GM19043 (cell line): ENCODE data around the gene PKD1L1.
A peak's percentile ranks its signal among the peaks of the same experiment; 100 is the strongest.
"Not testable (repeated sequence)": the region's sequence is repeated elsewhere in the genome, so short reads cannot be mapped to it uniquely, and the experiment has no call there.

Experiments used
- ATAC-seq: cut with Tn5 transposase; IDR thresholded peaks from one replicate; pipeline ENCODE4 v1.9.1; 2021; ENCODE audit warnings: low read depth; ENCODE audit not compliant: unreplicated experiment

PKD1L1 gene

GRCh38 chr7:47957156-47957555 is 8.9 kb upstream of the PKD1L1 start:
- no peak for ATAC-seq

DNA sequence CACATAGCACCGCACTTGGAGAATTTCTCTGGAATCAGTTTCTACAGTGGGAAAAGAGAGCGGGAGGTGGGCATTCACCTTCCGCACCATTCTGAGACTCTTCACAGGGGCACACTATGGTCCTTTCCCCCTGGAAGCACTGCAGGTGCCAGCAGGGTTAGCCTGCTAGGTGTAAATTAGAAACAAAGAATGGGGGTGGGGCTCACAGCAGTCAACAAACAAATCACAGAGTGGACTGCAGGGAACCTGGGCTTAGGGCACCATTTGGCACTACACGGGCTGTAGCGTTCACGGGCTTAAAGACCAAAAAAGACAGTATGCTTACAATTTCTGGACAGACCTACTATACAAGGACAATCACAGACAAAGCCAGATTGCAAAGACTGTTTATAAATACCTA is 8.0 kb upstream of the PKD1L1 start:
- ATAC-seq = no peak

DNA sequence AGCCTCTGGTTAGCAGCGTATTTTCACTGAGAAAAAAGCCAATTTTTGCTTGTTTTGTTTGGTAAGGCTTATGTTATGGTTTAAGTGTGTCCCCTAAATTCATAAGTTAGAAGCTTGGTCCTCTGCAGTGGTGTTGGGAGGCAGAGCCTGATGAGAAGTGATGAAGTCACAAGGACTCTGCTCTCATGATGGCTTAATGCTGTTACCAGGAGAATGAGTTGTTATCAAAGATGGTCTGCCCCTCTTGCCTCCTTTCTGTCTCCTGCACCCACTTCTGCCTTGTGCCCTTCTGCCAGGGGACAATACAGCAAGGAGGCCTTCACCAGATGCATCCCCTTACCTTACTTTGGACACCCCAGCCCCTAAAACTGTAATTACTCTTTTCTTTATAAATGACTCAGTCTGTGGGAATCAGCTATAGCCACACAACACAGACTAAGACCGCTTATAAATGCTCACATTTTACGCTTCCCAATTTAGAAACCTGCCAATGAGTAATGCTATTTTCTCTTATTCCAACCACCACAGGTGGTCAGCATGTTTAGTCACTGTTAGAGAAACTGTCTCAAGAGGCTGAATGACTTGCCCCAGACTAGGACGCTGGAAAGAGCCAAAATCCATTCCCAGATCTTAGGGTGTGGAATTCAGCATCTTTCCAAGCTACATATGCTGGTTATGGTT is 6.1 kb upstream of the PKD1L1 start:
- ATAC-seq = no peak

DNA sequence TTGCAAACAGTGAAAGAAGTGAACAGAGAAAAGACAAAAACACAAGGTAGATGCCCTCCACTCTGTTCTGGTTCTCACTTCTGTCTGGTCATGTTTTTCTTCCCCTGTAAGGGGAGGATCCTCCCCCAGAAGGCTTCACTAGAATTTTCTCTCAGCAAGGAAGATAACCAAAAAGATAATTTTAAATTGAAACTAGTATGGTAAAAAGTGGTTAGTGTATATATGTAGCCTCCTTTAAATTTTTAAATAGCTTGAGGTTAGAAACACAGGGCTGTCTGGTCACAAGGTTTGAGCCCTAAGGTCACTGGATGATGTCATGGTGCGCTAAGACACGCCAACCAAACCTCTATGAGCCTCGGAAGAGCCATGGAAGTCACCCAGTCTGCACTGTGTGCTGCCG is 5.6 kb upstream of the PKD1L1 start:
- ATAC-seq = peak; percentile 42

DNA sequence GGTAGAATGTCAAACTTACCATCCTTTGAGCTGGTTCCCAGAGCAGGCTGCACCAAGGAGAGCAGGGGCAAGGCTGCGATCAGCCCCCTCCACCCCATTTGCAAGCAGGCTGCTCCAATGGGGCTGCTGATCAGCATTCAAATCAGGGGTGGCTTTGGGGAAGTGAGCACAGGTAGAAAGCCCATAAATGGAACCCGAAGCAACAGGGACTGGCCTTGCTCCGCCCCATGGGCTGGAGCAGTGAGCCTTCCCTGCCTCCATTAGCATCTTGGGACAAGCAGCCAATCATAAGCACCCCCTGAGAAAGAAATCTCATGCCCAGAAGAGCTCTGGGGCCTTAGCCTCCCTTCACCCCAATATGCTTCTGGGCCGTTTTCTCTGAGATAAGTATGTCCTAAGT is 4.0 kb upstream of the PKD1L1 start:
- ATAC-seq = no peak

DNA sequence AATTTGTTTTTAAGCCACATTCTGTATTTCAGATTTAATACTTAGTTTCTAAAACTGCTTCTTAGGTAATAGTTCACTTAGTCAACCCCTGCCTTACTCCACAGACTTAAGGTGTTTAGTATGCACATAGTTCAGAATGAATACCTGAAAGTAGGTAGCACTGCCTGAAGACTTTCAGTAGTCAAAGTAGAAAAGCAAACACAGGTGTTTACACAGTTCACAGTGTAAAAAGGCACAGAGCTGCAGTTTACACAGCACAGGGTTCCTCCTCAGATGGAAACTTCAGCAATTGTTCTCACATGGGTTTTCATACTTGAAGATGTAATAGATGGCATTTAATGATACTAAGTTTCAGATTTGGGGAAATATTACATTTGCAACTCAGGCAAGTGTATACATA is 3.1 kb upstream of the PKD1L1 start:
- ATAC-seq = no peak

DNA sequence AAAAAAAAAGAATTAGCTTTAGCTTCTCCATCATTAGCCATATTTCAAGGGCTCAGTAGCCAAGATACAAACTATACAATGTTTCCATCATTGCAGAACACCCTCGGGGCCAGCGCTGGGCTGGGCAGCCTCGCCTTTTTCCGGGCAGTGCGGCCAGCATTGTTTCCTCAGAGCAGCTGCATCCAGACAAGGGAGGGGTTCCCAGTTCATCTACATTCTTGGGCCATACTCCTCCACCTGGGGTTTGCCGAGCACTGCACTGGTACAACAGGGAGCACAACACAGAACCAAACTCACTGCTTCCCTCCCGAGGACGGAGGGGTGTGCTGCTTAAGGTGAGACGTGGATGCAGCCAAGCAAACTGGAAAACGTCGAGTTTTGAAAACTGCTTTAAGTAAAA is 2.4 kb upstream of the PKD1L1 start:
- no peak for ATAC-seq

GRCh38 chr7:47949703-47950102 is 1.4 kb upstream of the PKD1L1 start:
- ATAC-seq = no peak

- no peak for ATAC-seq
These were observed 914 bp downstream of the PKD1L1 start for GRCh38 chr7:47947355-47947749.

DNA sequence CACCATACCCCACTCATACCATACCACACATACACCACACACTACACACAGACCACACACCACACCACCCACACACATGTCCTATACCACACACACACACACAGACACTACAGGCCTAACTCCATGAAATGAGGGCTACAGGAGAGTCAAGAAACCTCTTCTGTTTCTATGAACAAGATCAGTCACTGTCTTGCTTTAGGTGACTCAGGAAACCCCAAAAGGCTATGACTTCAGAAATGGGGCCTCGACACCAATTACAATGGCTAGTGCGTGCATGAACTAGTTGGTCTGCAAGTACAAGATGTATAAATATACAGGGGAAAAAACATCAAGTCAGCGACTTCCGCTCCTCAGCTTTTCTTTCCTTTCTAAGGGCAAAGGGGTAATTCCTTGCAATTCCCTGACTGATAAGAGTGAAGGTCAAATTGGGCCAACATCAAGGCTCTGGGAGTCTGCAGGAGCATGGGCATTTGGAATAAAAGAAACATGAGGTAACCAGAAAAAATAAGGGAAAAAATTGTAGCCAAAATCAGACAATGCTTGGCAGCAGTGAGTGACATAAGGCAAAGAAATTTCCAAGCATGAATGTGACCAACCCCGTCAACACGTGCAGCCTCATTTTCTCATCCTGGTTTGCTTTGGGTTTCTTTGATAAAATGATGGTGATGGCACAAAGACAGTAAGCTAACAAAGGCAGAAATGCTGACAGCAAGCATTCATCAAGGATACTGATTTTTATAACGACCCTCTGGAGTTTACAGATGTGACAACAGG is 1.5 kb downstream of the PKD1L1 start:
- no peak for ATAC-seq

DNA sequence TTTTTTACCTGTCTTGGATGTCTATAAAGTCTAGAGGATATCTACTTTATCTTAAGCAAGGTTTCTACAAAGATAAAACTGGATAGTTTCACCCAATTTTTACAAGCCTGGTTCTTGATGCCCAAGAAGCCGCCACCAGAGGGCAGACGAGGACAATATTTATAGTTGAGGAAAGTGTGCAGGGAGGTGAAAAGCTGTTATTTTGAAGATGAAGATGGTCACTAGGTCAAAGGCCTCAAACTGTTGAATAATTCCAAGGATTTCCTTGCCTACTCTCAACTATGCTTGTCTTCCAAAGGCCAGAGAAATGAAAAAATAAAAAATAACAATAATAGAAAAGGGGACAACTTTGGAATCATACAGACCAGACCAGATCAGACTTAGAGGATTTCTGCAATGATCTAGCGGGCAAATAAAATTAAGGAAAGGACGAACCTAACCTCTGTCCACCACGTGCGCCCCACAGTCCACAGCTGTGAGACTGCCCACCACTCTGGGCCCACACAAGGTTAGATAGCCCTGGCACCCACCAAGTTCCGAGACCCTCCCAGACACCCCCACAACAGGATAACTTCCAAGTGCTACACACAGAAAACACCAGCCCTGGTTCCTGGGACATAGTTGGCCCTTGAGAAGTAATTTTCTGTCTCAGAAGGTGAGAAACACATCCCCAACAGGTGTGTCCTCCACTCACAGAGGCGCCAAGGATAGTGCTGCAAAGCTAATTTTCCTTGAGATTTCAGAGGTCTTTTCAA is 2.8 kb downstream of the PKD1L1 start:
- no peak for ATAC-seq

DNA sequence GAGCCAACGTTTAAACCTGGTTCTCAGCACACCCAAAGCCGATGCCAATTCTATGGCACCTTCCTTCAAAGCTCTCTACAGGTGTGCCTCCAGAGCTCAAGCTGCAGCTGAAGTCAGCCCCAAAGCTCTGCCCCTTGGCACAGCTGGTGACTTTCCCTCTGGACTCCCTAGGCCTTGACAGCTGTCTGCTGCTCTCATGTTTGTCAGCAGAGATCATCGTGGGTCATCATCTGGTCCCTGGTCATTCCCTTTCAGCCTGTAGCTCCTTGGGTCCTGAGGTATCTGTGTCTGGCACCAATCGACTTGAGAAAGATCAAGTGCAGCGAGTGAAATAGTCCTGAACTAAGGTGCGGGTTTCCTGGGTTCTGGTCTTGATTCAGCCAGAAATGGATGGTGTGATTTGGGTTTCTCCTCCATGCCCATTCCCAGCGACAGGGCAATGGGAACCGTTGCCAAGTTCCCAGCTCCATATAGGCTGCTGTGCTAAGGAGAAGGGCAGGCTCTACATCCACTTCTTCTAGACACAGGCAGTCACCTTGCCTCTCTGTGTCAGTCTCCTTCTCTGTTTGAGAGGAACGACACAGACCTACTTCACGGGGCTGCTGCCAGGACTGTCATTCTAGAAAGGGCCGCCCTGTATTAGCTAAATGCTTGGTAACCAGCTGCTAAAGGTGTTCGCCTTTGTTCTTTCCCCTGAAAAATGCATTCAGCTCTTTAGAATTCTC is 3.6 kb downstream of the PKD1L1 start:
- no peak for ATAC-seq

DNA sequence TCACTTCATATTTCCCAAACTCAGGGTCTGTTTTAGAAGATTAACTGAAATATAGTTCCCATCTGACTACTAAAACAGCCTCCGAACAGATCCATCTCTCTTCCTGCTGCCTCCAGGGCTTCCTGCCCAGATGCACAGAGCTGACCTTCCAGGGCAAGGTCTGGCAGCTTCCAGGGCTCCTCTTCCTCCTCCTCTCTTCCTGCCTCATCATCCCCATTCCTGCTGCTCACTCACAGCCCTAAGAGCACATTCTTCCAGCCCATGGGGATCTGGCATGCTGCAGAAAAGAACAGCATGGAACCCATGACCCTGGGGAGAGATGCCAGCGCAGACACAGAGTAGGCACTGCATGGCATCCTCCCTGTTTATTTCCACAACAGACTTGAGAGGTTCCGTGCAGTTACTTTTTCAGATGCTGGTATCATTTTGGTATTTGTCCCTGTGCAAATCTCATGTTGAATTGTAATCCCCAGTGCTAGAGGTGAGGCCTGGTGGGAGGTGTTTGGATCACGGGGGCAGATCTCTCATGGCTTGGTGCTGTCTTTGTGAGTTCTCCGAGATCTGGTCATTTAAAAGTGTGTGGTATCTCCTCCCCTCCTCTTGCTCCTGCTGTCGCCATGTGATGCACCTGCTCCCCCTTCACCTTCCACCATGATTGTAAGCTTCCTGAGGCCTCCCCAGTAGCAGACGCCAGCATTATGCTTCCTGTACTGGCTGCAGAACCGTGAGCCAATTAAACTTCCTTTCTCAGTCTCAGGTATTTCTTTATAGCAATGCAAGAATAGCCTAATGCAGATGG is 4.4 kb downstream of the PKD1L1 start:
- no peak for ATAC-seq

- ATAC-seq = not testable (repeated sequence)
These were observed 5.6 kb downstream of the PKD1L1 start for GRCh38 chr7:47942651-47943050.

- no peak for ATAC-seq
These were observed 6.1 kb downstream of the PKD1L1 start for GRCh38 chr7:47942132-47942531.

GRCh38 chr7:47941136-47941844 is 7.0 kb downstream of the PKD1L1 start:
- ATAC-seq = no peak

DNA sequence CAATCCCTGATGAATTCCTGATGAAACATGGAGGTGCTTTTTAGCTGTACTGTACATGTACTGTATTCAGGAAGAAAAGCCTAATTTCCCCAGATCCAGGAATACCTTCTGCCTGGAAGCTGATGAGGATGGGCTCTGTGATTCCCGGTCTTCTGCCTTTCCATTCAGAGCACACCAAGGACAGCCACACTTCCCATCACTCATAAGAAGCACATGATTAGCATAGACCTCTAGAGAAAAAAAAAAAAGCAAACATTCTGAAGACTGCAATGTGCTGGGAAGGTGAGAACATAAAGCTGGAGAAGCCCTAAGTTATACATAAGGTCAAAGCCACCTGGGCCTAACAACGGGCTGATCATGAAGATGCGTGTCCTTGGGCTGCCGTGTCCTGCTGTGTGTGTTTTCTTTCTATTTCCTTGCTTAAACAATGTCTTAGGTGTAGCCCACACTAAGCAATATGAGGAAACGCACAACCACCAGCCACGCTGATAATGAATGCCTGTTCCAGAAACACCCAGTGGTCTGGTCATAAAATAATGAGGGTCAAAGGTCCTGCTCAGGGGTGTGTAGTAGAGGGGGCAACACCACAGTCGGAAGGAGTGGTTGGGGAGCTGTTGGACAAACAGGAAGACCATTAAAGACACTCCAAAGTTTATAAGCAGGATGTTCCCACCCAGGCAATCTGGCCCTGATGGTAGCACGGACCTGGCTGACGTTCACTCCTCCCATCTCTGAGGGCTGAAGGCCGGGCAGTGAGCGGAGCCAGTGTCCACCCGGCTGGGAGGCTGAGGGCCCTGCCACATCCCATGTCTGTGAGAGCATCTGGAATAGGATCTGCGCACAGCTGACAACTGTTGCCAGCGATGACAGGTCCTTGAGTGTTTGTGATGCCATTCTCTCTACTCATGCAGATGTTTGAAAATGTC is 7.9 kb downstream of the PKD1L1 start:
- ATAC-seq = no peak

DNA sequence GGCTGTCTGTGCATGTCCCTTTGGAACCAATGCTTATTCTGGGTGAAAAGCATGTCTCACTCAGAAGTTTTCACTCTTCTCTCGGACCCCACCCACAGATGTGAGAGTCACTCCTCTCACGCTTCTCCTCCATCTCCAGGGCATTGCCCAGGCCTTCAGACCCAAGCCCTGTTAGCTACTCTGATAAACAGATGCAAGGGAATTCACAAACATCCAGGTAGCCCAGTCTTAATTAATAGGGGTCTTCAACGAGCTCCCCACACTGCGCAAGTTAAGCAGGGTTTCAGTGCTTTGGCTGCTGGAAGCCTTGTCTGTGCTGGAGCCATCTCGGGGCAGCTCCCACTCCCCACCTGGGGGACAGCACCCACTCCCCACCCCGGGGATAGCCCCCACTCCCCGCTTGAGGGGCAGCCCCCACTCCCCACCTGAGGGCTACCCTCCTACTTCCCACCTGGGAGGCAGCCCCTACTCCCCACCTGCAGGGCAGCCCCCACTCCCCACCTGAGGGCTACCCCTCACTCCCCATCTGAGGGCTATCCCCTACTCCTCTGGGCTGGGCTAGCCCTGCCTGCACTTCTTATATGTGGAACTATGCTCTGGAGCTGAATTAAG is 8.7 kb downstream of the PKD1L1 start:
- ATAC-seq = no peak
